ENCODE results near the gene C1orf105.

- no peak for TF ChIP-seq CTCF (IDR thresholded peaks at IDR 0.05)
- no peak for TF ChIP-seq EZH2 (IDR thresholded peaks at IDR 0.05)
- TF ChIP-seq EZH2phosphoT487 (IDR thresholded peaks at IDR 0.05), result no peak
Observed at GRCh38 chr1:172400722-172401105, 19.8 kb upstream of the C1orf105 start.

All from neural progenitor cell (in vitro differentiated cells).